Gastrocnemius medialis (tissue), 4 donors: ENCODE data around the gene ZNF598. TPM values are rescaled to one million over a fixed set of nuclear protein-coding genes. Genes with fewer than 3 reads are reported as not detected.
A peak's percentile ranks its signal among the peaks of the same experiment; 100 is the strongest.
"Not testable (repeated sequence)": the region's sequence is repeated elsewhere in the genome, so short reads cannot be mapped to it uniquely, and the experiment has no call there.

Experiments
- ATAC-seq, 2 donors: fragments of 150-250 bp; one replicate each; pipeline ENCODE4 v1.9.1; 2016
- DNase-seq, 2 donors: peaks; one replicate each; pipeline ENCODE4 v3.0.0-alpha.2; 2019
- H3K27ac ChIP-seq, 4 donors: fragments of 200-600 bp; sonication (generic); 1 replicate in 1 of 4; 2 replicates in 3 of 4; pipeline ENCODE4 v1.5.1; 2016 to 2018; ENCODE audit warnings: mild to moderate bottlenecking in 2 of 4, moderate library complexity in 1 of 4
- H3K27me3 ChIP-seq, 3 donors: fragments of 200-600 bp; sonication (generic) in 2 of 3; 1 replicate in 1 of 3; 2 replicates in 2 of 3; pipeline versions ENCODE4 v1.5.1 to v1.6.0; 2016 to 2019; ENCODE audit warnings: mild to moderate bottlenecking in 1 of 3, moderate library complexity in 1 of 3
- H3K36me3 ChIP-seq, 2 donors: fragments of 200-600 bp; sonication (generic) in 1 of 2; one replicate each; pipeline ENCODE4 v1.5.1; 2017 to 2018
- H3K4me1 ChIP-seq, 2 donors: fragments of 200-600 bp; sonication (generic) in 1 of 2; one replicate each; pipeline ENCODE4 v1.5.1; 2016 to 2017; ENCODE audit warnings: mild to moderate bottlenecking in 2 of 2
- H3K4me3 ChIP-seq, 4 donors: fragments of 200-600 bp; sonication (generic) in 3 of 4; 1 replicate in 1 of 4; 2 replicates in 3 of 4; pipeline ENCODE4 v1.5.1; 2016 to 2019; ENCODE audit warnings: mild to moderate bottlenecking in 2 of 4
- H3K9me3 ChIP-seq, 3 donors: fragments of 200-600 bp; sonication (generic) in 2 of 3; 1 replicate in 1 of 3; 2 replicates in 2 of 3; pipeline ENCODE4 v1.5.1; 2016 to 2019
- CTCF ChIP-seq, 5 experiments: fragments of 450-650 bp in 3 of 5; fragments of 200-600 bp in 2 of 5; sonication (generic) in 2 of 5; IDR thresholded peaks in 4 of 5; conservative IDR thresholded peaks in 1 of 5; 1 replicate in 4 of 5; 2 replicates in 1 of 5; pipeline ENCODE4 v1.5.1; 2016 to 2019; ENCODE audit warnings: antibody characterized with exemption in 5 of 5, mild to moderate bottlenecking in 3 of 5, moderate library complexity in 3 of 5
- POLR2A ChIP-seq, 2 donors: fragments of 450-650 bp; IDR thresholded peaks; one replicate each; pipeline ENCODE4 v1.6.1; 2017; ENCODE audit warnings: antibody characterized with exemption in 2 of 2, mild to moderate bottlenecking in 2 of 2, moderate library complexity in 2 of 2
- in situ Hi-C, 4 donors: fragments of 200-750 bp; cut with MboI; loops; one replicate each; pipeline versions ENCODE4 v1.15.0 to v1.8.0; 2017; ENCODE audit warnings: low sequenced_read_pairs in 4 of 4
- intact Hi-C: fragments of 100-400 bp; cut with DNase I; formaldehyde crosslinking; loops from one replicate; pipeline ENCODE4 v1.15.1; 2023; ENCODE audit warnings: low total_unique reads
- total RNA-seq, 4 donors: library from RNA; depleted of rRNA; stranded (reverse); fragments of >200 nt; gene quantifications; one replicate each; pipeline versions ENCODE4 v1.1.0 to v1.2.3, GENCODE V29; 2016

Gene ZNF598
- total RNA-seq, 4 donors from 2014 or later: 57.0 to 92.2 (median 75.4) TPM

DNA sequence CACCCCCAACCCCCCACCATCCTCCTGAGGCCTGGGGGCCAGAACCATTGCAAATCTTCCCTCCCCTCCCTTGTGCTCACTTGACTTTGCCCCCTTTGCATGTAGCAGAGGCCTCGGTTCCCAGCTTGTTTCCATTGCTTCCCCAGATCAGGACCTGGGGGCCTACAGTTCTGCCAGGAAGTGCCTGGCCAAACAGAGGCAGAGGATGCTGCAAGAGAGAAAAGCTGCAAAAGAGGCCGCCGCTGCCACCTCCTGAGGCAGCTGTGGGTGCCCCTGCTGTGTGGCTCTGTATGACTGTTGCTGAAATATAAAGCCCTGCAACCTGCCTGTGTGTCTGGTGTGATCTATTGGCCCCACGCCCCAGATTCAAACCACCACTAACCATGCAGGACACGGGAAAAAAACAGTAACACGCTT is 48.0 kb downstream of the ZNF598 start:
- Histone ChIP-seq H3K36me3 (peaks cover 0 to 25% of the 10 kb centered on the region in 2 donors), H3K27ac (no peak overlapping the region), H3K4me1 (peaks cover 28 to 35% of the 10 kb centered on the region in 2 donors), H3K9me3 (no peaks in the 10 kb centered on the region), H3K27me3 (no peaks in the 10 kb centered on the region), H3K4me3 (no peak overlapping the region)
- intact Hi-C loops: no loop called here
- ATAC-seq (no peak), DNase-seq (no peak)
- in situ Hi-C loops: no loop called here
- TF ChIP-seq CTCF (IDR thresholded peaks at IDR 0.05 in 4 of 5, conservative IDR thresholded peaks at IDR 0.05 in 1 of 5): no peak
- no peak for TF ChIP-seq POLR2A (IDR thresholded peaks at IDR 0.05)

- peak overlapping the region; percentile 65 to 99 (median 83) for H3K4me3 ChIP-seq
These were observed 48.7 kb downstream of the ZNF598 start for GRCh38 chr16:1960665-1961630.

GRCh38 chr16:1959269-1960039 is 50.2 kb downstream of the ZNF598 start, which contains the start of gene NDUFB10:
Gene NDUFB10, plus strand, starts transcription at chr16:1959538. Its CDS starts 87 bp downstream, at chr16:1959625.
- Histone ChIP-seq H3K27me3 (no peaks in the 10 kb centered on the region), H3K9me3 (no peaks in the 10 kb centered on the region), H3K27ac (peak within 1 kb of the TSS; percentile 84 to 100 (median 90)), H3K4me1 (peaks cover 24 to 33% of the 10 kb centered on the region in 2 donors), H3K36me3 (peaks cover 0 to 25% of the 10 kb centered on the region in 2 donors), H3K4me3 (peak within 1 kb of the TSS; percentile 65 to 99 (median 83))
- intact Hi-C loops: no loop called here
- DNase-seq (peak; percentile 83 to 91), ATAC-seq (peak; percentile 83 to 89)
- in situ Hi-C loops: no loop called here
- peak; percentile 50 to 79 (median 59) for TF ChIP-seq CTCF (IDR thresholded peaks at IDR 0.05 in 4 of 5, conservative IDR thresholded peaks at IDR 0.05 in 1 of 5)
- peak; percentile 93 to 94 for TF ChIP-seq POLR2A (IDR thresholded peaks at IDR 0.05)

More at GRCh38 chr16:1960665-1961630, 48.7 kb downstream of the ZNF598 start:
- in situ Hi-C loops: no loop called here
- intact Hi-C loops: no loop called here
- DNase-seq (no peak), ATAC-seq (no peak)
- no peaks in the 10 kb centered on the region for H3K27me3 ChIP-seq
- no peaks in the 10 kb centered on the region for H3K9me3 ChIP-seq
- H3K27ac ChIP-seq: peak overlapping the region in 3 of 4 donors; percentile 84 to 100 (median 90)
- TF ChIP-seq CTCF (IDR thresholded peaks at IDR 0.05 in 4 of 5, conservative IDR thresholded peaks at IDR 0.05 in 1 of 5): no peak
- TF ChIP-seq POLR2A (IDR thresholded peaks at IDR 0.05): no peak
- peaks cover 0 to 25% of the 10 kb centered on the region in 2 donors for H3K36me3 ChIP-seq
- peaks cover 28 to 32% of the 10 kb centered on the region in 2 donors for H3K4me1 ChIP-seq

GRCh38 chr16:1958715-1959268 is 50.8 kb downstream of the ZNF598 start:
- intact Hi-C loops (no loop called here), in situ Hi-C loops (no loop called here)
- ATAC-seq (peak; percentile 0 to 17), DNase-seq (no peak)
- TF ChIP-seq CTCF (IDR thresholded peaks at IDR 0.05 in 4 of 5, conservative IDR thresholded peaks at IDR 0.05 in 1 of 5) (no peak), POLR2A (IDR thresholded peaks at IDR 0.05) (no peak)
- Histone ChIP-seq H3K27ac (peak overlapping the region; percentile 84 to 100 (median 90)), H3K9me3 (no peaks in the 10 kb centered on the region), H3K4me3 (peak overlapping the region; percentile 8 to 99 (median 83)), H3K36me3 (peaks cover 0 to 25% of the 10 kb centered on the region in 2 donors), H3K27me3 (no peaks in the 10 kb centered on the region), H3K4me1 (peaks cover 29 to 33% of the 10 kb centered on the region in 2 donors)

GRCh38 chr16:1958143-1958491 is 51.5 kb downstream of the ZNF598 start:
- ATAC-seq, intact Hi-C loops, H3K27ac ChIP-seq, H3K4me3 ChIP-seq, H3K9me3 ChIP-seq, H3K27me3 ChIP-seq, in situ Hi-C loops, DNase-seq: not testable (repeated sequence)
- H3K4me1 ChIP-seq: peaks cover 33 to 35% of the 10 kb centered on the region in 2 donors
- H3K36me3 ChIP-seq: peaks cover 0 to 21% of the 10 kb centered on the region in 2 donors

- H3K27me3 ChIP-seq, DNase-seq, H3K27ac ChIP-seq, ATAC-seq, H3K4me3 ChIP-seq, H3K9me3 ChIP-seq, in situ Hi-C loops, intact Hi-C loops: not testable (repeated sequence)
- H3K4me1 ChIP-seq: peaks cover 36 to 40% of the 10 kb centered on the region in 2 donors
- H3K36me3 ChIP-seq: peaks cover 0 to 16% of the 10 kb centered on the region in 2 donors
These were observed 52.0 kb downstream of the ZNF598 start for GRCh38 chr16:1957434-1958142.
